Measurements from ENCODE around the gene HOXB5. TPM values are rescaled to one million over a fixed set of nuclear protein-coding genes. Genes with fewer than 3 reads are reported as not detected.

Gene HOXB5
- total RNA-seq, 1 experiment from 2014 or later = 5.9 TPM

- ChIA-PET CTCF (no interaction called here), POLR2A (ENCODE audit: low non-redundant PET) (no interaction called here)
- intact Hi-C loops (cut with micrococcal nuclease; ENCODE audit: unreplicated experiment) = no loop called here
- H3K4me3 ChIP-seq (ENCODE audit: low read depth, low read length, poor library complexity, severe bottlenecking) = no peak overlapping the region
- no peak overlapping the region for H3K27ac ChIP-seq (ENCODE audit: low read depth, low read length, poor library complexity, severe bottlenecking)
- H3K27me3 ChIP-seq (replicated peaks; ENCODE audit: insufficient read depth, low read depth, low read length, poor library complexity) = no peaks in the 10 kb centered on the region
- no peaks in the 10 kb centered on the region for H3K36me3 ChIP-seq (ENCODE audit: insufficient read depth, low read length, poor library complexity, severe bottlenecking)
- H3K9me3 ChIP-seq (ENCODE audit: low read depth, low read length, poor library complexity, severe bottlenecking) = no peaks in the 10 kb centered on the region
- DNase-seq (ENCODE audit: low spot score) = no peak
- TF ChIP-seq CTCF (conservative IDR thresholded peaks at IDR 0.05; ENCODE audit: low read depth, low read length) (no peak), EZH2 (IDR thresholded peaks at IDR 0.05; ENCODE audit: borderline replicate concordance, low read depth, low read length, poor library complexity, severe bottlenecking) (no peak)
- BruUV-seq (replicated peaks) = no TSS peak
- H3K4me1 ChIP-seq (ENCODE audit: insufficient read depth, low read length, poor library complexity, severe bottlenecking) = peaks cover 28% of the 10 kb centered on the region
Observed at GRCh38 chr17:48622857-48623256, 29.3 kb upstream of the HOXB5 start.

- BruUV-seq (replicated peaks) = no TSS peak
Observed at GRCh38 chr17:48621410-48622392, 28.1 kb upstream of the HOXB5 start.

GRCh38 chr17:48620461-48621139 lies 27.0 kb upstream of the HOXB5 start:
- BruUV-seq (replicated peaks) = no TSS peak
- Histone ChIP-seq H3K36me3 (ENCODE audit: insufficient read depth, low read length, poor library complexity, severe bottlenecking) (no peaks in the 10 kb centered on the region), H3K4me3 (ENCODE audit: low read depth, low read length, poor library complexity, severe bottlenecking) (no peak overlapping the region), H3K27me3 (replicated peaks; ENCODE audit: insufficient read depth, low read depth, low read length, poor library complexity) (no peaks in the 10 kb centered on the region), H3K4me1 (ENCODE audit: insufficient read depth, low read length, poor library complexity, severe bottlenecking) (peaks cover 26% of the 10 kb centered on the region), H3K9me3 (ENCODE audit: low read depth, low read length, poor library complexity, severe bottlenecking) (no peaks in the 10 kb centered on the region), H3K27ac (ENCODE audit: low read depth, low read length, poor library complexity, severe bottlenecking) (no peak overlapping the region)
- TF ChIP-seq CTCF (conservative IDR thresholded peaks at IDR 0.05; ENCODE audit: low read depth, low read length) = no peak
- TF ChIP-seq EZH2 (IDR thresholded peaks at IDR 0.05; ENCODE audit: borderline replicate concordance, low read depth, low read length, poor library complexity, severe bottlenecking) = no peak
- intact Hi-C loops (cut with micrococcal nuclease; ENCODE audit: unreplicated experiment) = no loop called here
- ChIA-PET POLR2A (ENCODE audit: low non-redundant PET) (no interaction called here), CTCF (no interaction called here)
- DNase-seq (ENCODE audit: low spot score) = no peak

More at GRCh38 chr17:48621410-48622392, 28.1 kb upstream of the HOXB5 start:
- Histone ChIP-seq H3K9me3 (ENCODE audit: low read depth, low read length, poor library complexity, severe bottlenecking) (no peaks in the 10 kb centered on the region), H3K27ac (ENCODE audit: low read depth, low read length, poor library complexity, severe bottlenecking) (no peak overlapping the region), H3K36me3 (ENCODE audit: insufficient read depth, low read length, poor library complexity, severe bottlenecking) (no peaks in the 10 kb centered on the region), H3K27me3 (replicated peaks; ENCODE audit: insufficient read depth, low read depth, low read length, poor library complexity) (no peaks in the 10 kb centered on the region), H3K4me3 (ENCODE audit: low read depth, low read length, poor library complexity, severe bottlenecking) (no peak overlapping the region), H3K4me1 (ENCODE audit: insufficient read depth, low read length, poor library complexity, severe bottlenecking) (peaks cover 21% of the 10 kb centered on the region)
- intact Hi-C loops (cut with micrococcal nuclease; ENCODE audit: unreplicated experiment) = no loop called here
- DNase-seq (ENCODE audit: low spot score) = no peak
- TF ChIP-seq CTCF (conservative IDR thresholded peaks at IDR 0.05; ENCODE audit: low read depth, low read length) (no peak), EZH2 (IDR thresholded peaks at IDR 0.05; ENCODE audit: borderline replicate concordance, low read depth, low read length, poor library complexity, severe bottlenecking) (no peak)
- CTCF ChIA-PET = no interaction called here
- POLR2A ChIA-PET (ENCODE audit: low non-redundant PET) = no interaction called here
